GM19240 (cell line): ENCODE results near the gene ZNF205.

Experiments used
- DNase-seq: peaks from one replicate; pipeline ENCODE4 v3.0.0; 2011; ENCODE audit warnings: low spot score; ENCODE audit not compliant: insufficient read length

ZNF205 gene

DNA sequence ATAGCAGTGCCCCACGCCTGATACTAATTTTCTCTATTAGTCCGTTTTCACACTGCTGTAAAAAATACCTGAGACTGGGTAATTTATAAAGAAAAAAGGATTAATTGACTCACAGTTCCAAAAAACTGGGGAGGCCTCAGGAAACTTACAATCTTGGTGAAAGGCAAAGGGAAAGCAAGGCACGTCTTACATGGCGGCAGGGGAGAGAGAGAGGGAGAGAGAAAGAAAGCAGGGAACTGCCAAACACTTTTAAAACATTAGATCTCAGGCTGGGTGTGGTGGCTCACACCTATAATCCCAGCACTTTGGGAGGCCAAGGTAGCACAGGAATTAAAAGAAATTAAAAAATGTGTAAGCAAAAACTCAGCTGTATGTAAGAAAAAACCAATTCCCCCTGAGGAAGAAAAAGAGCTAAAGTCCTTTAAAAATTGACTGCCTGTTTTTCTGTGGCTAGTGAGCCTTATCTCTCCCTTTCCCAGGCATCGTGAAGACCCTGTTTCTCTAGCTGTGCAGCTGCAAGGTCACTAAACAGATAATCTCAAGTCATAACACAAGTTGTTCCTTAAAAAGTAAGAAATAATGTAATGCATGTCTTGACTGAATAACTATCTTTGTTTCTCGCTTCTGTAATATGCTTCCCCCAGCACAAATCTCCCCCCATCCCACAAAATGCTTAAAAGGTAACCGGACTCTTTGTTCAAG is 27.3 kb upstream of the ZNF205 start:
- no peak for DNase-seq

DNA sequence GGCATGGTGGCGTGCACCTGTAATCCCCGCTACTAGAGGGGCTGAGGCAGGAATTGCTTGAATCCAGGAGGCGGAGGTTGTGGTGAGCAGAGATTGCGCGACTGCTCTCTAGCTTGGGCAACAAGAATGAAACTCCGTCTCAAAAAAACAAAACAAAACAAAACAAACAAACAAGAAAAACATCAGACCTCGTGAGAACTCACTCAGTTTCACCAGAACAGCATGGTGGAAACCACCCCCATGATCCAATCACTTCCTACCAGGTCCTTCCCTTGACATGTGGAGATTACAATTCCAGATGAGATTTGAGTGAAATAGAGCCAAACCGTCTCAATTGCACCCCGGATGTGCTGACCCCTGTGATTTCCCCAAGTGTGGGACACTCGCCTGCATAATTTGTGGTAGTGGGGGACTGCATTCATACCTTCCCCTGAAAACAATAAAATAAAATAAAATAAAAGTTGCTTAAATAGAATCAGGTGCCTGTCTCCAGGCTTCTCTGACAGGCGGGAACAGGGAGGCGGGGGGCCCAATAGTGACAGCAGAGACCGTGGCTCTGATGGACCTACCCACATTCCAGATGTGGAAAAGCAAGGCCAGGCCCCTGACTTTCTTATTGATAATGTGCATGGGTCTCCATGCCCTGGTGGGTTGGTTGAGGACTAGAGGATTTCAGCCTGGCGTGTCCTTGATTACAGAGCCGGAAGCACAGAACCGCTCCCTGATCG is 26.4 kb upstream of the ZNF205 start:
- no peak for DNase-seq

DNA sequence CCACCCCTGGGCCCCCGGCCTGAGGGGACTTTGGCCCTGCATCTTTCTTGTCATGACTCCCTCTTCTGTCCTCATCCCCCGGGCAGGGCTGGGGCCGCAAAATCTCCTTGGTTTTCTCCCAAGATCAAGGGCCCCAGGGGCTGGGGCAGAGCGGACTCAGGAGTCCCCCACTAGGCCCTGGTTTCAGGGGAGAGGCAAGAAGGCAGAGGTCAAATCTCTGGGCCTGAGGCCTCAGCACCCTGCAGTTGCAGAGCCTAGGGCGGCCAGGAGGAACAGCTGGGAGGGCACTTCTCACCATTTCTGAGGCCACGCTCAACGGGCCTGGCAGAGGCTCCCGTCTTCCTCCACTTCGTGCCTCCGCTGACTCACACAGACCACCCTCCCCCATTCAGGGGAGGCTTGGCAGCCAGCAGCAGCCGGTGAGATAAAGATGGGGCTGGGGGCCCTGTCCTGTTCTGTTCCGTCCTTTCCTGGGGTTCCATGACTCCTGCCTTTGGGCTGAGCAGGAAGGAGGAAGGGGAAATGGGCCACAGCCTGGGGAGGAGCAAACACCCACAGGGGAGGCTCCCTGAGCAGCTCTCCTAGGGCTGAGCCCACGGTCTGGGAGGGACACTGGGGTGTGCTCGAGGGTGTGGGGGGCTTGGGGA is 25.7 kb upstream of the ZNF205 start:
- DNase-seq, result no peak

DNA sequence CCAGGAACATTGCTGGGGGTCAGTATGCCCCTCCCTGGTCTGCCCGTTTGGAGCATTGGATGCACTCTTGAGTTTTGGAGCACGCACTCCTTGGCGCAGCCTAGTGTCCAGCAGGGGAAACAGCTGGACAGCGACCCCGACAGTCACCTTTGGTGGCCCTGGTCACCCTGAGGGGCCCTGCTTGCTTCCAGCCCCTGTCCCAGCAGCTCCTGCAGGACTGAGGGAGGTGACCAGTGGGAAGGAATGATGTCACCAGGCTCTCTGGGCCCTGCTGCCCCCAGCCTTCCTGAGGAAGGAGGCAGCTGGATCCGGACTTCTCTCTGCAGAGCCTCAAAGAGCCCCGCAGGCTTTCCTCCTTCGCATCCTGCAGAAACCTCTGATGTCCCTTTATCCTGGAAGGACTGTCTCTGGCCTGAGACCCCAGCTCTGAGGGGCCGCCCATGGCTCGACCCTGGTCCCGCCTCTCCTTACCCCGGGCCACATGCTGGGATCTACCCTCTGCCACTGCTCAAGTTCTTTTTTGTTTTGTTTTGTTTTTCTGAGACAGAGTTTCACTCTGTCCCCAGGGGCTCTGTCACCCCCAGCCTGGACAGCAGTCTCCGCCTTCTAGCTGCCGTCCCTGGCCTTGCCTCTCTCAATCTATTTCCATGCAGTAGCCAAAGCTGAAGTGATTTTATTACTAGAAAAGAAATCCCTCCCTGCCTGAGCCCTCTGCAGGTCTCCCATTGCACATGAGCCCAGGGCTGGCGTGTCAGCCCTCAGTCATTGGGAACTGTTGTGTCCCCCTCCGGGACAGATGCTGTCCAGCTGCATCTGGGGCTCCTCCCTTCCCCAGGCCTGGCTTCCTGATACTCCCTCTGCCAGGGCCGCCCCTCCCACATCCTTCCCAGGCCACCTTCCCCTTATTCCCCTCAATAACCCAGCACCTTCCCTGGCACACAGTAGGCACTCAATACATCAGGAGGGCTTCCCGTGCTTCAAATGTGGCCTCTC is 24.8 kb upstream of the ZNF205 start:
- DNase-seq, result no peak

DNA sequence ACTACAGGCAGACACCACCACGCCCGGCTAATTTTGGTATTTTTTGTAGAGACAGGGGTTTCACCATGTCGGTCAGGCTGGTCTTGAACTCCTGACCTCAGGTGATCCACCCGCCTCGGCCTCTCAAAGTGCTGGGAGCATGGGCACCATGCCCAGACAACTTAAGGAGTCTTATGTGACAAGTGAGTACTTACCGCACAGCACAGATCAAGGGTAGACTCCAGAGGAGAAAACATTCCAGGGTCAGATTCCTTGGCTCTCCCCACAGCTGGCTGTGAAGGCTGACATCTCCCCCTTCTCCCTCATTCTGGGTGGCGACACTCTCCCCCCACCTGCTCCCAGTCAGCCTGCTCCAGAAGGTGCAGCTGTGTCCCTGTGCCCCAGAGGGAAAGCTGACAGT is 23.9 kb upstream of the ZNF205 start:
- DNase-seq, result no peak

DNA sequence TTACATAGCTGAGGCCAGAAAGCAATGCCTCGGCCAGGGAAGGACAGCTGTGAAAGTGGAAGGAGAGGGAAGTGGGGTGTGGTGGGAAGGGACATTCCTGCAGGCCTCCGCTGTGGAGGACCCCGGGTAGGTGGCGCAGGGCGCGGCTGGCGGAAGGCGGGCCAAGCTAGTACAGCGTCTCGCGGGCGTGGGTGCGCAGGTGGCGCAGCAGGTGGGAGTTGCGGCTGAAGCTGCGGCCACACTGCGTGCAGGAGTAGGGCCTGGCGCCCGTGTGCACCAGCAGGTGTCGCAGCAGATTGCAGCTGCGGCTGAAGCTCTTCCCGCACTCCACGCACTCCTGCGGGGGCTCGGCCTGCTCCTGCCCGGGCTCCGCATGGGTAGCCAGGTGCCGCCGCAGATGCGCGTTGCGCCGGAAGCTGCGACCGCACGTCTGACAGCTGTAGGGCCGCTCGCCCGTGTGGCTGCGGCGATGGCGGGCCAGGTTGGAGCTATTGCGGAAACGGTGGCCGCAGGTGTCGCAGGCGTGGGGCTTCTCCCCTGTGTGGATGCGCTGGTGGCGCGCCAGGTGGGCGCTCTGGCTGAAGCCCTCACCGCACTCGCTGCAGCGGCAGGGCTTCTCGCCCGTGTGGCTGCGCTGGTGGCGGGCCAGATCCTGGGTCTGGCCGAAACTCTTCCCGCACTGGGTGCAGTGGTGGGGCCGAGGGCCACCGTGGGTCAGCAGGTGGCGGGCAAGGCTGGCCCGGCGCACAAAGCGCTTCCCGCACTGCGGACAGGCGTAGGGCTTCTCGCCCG is 23.3 kb upstream of the ZNF205 start:
- no peak for DNase-seq

DNA sequence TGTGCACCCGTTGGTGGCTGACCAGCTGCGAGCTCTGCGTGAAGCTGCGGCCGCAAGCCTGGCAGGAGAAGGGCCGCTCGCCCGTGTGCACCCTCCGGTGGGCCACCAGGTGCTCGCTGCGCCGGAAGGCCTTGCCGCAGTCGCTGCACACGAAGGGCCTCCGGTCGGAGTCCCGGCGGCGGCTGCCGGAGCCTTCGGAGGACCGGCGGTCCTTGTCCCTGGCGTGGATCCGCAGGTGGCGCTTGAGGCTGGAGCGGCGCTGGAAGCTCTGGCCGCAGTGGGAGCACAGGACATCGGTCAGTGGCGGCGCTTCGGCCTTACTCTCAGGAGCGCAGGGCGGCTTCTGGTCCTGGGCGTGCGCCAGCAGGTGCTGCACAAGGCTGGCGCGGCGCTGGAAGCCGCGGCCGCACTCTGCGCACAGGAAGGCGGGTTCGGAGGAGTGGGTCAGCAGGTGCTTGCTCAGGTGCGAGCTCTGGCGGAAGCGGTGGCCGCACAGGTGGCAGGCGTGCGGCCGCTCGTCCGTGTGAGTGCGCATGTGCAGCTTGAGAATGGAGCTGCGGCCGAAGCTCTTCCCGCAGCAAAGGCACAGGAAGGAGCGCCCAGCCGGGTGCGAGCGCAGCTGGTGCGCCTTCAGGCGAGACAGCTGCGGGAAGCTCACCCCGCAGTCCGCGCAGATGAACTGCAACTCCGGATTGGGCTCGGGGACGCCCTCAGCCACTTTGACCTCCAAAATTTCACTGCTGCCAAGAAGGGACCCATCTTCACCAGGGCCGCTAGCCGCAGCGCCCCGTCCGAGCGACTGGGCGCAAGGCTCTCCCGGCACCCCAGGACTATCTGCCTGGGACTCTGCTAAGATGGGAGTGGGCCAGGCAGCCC is 22.4 kb upstream of the ZNF205 start:
- no peak for DNase-seq

DNA sequence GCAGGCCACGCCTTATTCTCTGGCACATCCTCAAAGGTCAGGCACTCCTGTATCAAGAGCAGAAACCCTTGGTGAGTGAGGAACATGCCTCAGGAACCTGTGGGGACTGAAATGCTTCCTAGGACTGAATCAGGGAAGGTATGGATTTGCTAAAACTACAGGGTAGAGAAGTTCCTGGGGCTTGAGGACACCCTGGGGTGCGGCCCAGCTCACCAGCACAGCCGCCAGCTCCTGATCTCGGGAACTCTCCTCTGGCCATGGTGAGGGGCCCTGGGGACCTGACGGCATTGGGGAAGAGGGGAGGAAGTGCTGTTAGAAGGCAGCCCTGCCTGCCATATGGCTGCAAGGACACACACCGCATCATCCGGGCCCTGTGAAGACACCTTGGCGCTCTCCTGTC is 20.8 kb upstream of the ZNF205 start:
- no peak for DNase-seq

DNA sequence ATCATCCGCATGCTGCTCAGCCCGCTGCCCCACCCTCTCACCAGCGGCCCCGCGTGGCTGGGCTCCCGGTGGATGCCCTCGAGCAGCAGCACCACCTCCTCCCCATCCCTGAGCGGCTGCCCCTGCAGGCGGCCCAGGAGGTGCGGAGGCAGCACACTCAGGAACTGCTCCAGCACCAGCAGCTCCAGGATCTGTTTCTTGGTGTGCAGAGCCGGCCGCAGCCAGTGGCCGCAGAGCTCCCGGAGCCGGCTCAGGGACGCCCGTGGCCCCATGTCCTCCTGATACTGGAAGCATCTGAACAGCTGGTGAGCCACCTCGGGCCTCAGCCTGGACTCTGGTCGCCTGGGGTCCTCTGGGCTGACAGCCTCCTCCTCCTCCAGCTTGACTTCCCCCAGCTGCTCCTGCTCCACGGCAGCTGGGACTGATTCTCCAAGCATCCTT is 19.9 kb upstream of the ZNF205 start:
- DNase-seq, result no peak

DNA sequence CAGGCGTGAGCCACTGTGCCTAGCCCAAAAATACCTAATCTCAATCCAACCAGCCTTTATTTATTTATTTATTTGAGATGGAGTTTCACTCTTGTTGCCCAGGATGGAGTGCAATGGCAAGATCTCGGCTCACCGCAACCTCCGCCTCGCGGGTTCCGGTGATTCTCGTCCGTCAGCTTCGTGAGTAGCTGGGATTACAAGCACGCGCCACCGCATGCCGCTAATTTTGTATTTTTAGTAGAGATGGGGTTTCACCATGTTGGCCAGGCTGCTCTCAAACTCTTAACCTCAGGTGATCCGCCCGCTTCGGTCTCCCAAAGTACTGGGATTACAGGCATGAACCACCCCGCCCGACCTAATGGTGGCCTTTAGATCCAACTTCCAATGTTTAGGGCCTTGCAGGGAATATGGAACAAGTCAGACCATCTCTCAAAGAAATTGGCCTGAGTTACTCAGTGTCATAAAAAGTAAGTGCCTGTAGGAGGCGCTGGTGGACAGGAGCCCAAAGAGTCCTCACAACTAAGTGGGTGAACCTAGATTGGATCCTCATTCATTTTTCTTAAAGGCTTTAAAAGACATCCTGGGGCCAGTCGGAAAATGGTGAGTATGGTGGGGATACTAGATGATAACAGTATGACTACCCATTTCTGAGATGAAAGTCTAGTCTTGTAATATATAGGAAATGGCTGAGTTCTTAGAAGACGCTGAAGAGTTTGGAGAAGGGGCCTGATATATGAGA is 17.9 kb upstream of the ZNF205 start:
- DNase-seq, result no peak

DNA sequence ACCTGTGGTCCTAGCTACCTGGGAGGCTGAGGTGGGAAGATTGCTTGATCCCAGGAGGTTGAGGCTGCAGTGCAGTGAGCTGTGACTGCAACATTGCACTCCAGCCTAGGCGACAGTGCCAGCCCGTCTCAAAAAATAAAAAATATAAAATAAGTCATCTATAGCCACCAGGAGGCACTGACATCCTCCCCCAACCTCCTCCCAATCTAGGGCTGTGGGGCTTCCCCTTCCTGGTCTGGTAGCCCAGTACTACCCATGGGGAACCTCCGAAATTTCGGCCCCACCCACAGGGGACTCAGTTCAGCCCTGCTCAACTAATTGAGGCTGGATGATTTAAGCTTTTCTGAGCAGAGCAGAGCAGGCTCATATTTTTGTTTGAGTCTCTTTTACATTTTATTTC is 16.5 kb upstream of the ZNF205 start:
- DNase-seq, result peak; percentile 95

DNA sequence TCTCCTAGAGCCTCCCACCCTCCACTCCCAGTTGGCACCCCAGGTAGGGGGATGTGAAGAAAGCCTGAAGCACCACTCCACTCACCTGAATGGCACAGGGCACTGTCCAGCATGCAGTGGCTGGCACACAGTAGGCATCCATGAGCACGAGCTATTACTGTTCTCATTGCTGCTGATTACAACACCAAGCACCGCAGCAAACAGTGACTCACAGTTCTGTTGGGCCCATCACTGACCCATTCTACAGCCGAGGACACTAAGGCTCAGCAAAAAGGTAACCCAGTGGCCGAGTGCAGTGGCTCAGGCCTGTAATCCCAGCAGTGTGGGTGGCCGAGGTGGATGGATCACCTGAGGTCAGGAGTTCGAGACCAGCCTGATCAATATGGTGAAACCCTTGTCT is 16.0 kb upstream of the ZNF205 start:
- DNase-seq, result no peak

DNA sequence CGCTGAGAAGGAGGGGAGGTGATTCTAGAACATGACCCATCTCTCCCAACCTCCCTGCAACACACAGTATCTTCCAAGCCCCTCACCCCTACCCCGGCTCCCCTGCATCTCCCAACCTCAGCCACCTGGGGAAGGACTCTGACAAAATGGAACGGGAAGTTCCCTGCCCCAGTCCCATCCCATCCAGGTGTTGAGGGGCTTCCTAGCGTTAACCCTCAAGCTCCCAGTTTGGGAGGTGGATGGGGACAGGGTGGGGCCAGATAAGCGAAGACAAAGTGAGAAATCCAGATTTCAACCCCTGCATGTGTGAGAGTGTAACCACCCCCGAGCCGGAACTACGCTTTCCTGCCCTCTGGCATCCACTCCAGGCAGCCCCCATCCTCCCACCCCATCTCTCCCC is 15.1 kb upstream of the ZNF205 start:
- no peak for DNase-seq

DNA sequence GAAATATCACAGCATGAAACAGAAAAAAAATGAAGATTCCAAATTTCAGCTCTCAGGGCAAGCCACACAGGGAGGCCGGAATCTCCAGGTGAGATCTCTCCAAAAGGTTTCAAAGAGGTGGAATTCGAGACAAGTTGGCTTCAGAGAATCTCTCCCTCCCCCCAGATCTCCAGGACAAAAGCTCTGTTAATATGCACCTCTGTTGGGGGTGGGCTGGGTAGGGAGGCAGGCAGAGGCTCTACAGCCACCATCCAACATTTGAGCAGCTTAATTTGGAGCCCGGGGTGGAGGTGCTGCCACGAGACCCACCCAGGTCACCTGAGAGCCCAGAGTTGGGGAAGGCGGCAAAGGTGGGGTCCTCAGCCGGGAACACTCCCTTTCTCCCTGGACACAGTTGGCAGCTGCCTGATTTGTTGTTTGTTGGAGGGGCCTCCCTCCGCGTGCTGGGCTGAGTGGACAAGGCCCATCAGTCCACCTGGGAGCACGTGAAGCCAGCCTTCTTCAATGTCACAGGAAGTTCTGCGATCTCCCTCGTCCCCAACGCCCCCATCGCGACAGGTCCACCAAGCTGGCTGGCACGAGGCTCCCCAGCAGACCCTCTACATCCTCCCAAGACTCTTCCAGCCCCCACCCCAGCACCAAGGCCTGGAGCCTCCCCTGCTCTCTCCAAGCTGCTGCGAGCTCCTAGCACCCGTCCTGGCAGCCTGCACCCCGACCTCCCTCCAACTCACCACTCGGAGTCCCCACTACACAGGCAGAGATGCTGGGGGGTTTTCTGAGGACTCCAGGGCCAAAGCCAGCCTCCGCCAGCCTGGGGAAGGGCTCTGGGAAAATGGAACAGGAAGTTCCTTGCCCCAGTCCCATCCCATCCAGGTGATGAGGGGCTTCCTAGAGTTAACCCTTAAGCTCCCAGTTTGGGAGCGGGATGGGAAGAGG is 13.7 kb upstream of the ZNF205 start, which contains the start of gene ZSCAN10:
Gene ZSCAN10, minus strand, starts transcription at position 836 of the 936 bp plus-strand sequence. CDS start 6,357 bp downstream, outside the sequence.
- no peak for DNase-seq

DNA sequence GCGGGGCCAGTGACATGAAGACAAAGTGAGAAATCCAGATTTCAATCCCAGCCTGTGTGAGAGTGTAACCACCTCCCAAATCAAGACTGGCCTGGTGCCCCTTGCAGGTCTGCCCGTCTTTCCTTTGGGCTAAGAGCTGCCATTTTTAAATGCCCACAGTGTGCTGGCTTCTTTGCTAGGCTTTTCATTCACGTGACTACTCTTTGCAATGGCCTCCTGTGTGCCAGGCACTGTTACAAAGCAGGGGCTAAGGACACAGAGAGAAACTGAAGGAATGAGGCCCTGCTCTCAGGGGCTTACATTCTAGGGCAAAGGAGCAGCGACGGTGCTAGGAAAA is 13.0 kb upstream of the ZNF205 start:
- no peak for DNase-seq

DNA sequence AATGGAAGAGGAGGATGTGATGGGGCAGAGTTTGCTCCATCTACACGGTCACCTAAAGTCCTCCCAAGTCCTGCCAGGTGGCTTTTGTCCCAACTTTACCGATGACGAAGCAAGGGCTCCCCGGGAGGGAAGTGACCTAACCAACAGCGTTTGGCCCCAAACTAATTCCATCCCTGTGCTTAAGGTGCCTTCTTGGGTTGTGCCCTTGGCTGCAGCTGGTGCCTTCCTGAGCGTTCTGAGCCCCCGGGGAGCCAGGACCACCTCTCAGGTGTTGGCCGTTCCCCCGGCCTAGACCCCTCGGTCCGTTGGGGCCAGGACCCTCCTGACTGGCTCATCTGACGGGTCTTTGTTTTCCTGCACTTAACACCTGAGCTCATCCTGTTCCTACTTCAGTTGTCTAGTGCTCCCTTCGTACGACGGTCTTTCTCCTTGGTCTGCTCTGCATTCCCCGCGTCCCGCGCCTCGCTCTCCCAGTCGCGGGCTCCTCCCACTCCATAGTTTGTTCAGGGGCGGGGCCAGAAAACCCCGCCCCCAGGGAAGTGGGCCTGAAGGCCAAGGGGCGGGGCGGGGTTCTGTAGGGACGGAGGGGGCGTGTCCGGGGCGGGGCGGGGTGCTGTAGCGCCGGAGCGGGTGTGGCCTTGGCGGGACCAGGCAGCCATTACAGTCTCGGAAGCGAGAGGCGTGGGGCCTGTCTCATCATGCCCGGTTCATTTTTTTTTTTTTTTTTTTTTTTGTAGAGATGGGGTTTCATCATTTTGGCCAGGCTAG is 12.5 kb upstream of the ZNF205 start:
- DNase-seq, result peak; percentile 88
